ENCODE data around the gene WFIKKN2.
A peak's percentile ranks its signal among the peaks of the same experiment; 100 is the strongest.

Gene WFIKKN2

GRCh38 chr17:50808888-50809287 lies 26.5 kb upstream of the WFIKKN2 start:
- no peak for DNase-seq

- no peak for DNase-seq
Observed at GRCh38 chr17:50813583-50813982, 21.8 kb upstream of the WFIKKN2 start.

GRCh38 chr17:50815400-50815799 lies 20.0 kb upstream of the WFIKKN2 start:
- no peak for DNase-seq

- DNase-seq: no peak
Observed at GRCh38 chr17:50816271-50816670, 19.1 kb upstream of the WFIKKN2 start.

GRCh38 chr17:50816771-50817751 lies 18.3 kb upstream of the WFIKKN2 start:
- peak in 14 of 58 donors; percentile 7 to 34 (median 22) for DNase-seq

- no peak for DNase-seq
Observed at GRCh38 chr17:50817838-50818237, 17.5 kb upstream of the WFIKKN2 start.

GRCh38 chr17:50818261-50818660 lies 17.1 kb upstream of the WFIKKN2 start:
- no peak for DNase-seq

GRCh38 chr17:50818921-50819657 lies 16.3 kb upstream of the WFIKKN2 start:
- DNase-seq: no peak

- no peak for DNase-seq
Observed at GRCh38 chr17:50820651-50821050, 14.7 kb upstream of the WFIKKN2 start.

GRCh38 chr17:50822550-50822949 lies 12.8 kb upstream of the WFIKKN2 start:
- no peak for DNase-seq

- no peak for DNase-seq
Observed at GRCh38 chr17:50824429-50824828, 11.0 kb upstream of the WFIKKN2 start.

GRCh38 chr17:50825188-50825587 lies 10.2 kb upstream of the WFIKKN2 start:
- no peak for DNase-seq

GRCh38 chr17:50828508-50829170 lies 6.7 kb upstream of the WFIKKN2 start:
- DNase-seq: no peak

- DNase-seq: no peak
Observed at GRCh38 chr17:50829332-50829731, 6.1 kb upstream of the WFIKKN2 start.

GRCh38 chr17:50830352-50830751 lies 5.0 kb upstream of the WFIKKN2 start:
- no peak for DNase-seq

GRCh38 chr17:50830994-50831393 lies 4.4 kb upstream of the WFIKKN2 start:
- no peak for DNase-seq

GRCh38 chr17:50831471-50831928 lies 3.9 kb upstream of the WFIKKN2 start:
- no peak for DNase-seq

GRCh38 chr17:50832267-50832863 lies 3.0 kb upstream of the WFIKKN2 start:
- no peak for DNase-seq

GRCh38 chr17:50832864-50833381 lies 2.5 kb upstream of the WFIKKN2 start:
- DNase-seq: no peak

- DNase-seq: no peak
Observed at GRCh38 chr17:50833510-50834428, 1.6 kb upstream of the WFIKKN2 start.
